ENCODE results near the gene NAPA. TPM values are rescaled to one million over a fixed set of nuclear protein-coding genes. Genes with fewer than 3 reads are reported as not detected.

Gene NAPA
- total RNA-seq, 4 donors from 2014 or later = 73.5 to 179 (median 90.9) TPM

DNA sequence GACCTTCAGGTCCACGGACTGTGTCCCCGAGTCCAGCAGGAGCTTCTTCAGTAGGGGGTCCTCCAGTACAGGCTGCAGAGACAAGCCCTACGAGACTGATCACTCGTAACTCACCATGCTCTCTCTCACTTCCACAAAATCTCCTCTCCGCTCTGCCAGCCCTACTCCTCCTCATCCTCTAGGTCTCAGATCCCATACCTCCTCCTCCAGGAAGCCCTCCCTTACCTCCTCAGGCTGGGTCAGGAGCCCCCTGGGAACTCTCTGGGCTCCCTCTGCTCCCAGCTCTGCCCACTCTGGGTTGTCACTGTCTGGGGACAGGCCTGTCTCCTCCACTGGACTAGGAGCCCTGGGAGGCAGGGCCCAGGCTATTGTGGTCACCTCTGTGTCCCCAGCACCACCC lies 23.9 kb upstream of the NAPA start:
- TF ChIP-seq, protein P1, sequence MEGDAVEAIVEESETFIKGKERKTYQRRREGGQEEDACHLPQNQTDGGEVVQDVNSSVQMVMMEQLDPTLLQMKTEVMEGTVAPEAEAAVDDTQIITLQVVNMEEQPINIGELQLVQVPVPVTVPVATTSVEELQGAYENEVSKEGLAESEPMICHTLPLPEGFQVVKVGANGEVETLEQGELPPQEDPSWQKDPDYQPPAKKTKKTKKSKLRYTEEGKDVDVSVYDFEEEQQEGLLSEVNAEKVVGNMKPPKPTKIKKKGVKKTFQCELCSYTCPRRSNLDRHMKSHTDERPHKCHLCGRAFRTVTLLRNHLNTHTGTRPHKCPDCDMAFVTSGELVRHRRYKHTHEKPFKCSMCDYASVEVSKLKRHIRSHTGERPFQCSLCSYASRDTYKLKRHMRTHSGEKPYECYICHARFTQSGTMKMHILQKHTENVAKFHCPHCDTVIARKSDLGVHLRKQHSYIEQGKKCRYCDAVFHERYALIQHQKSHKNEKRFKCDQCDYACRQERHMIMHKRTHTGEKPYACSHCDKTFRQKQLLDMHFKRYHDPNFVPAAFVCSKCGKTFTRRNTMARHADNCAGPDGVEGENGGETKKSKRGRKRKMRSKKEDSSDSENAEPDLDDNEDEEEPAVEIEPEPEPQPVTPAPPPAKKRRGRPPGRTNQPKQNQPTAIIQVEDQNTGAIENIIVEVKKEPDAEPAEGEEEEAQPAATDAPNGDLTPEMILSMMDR (IDR thresholded peaks at IDR 0.05; ENCODE audit: low read depth) = no peak

DNA sequence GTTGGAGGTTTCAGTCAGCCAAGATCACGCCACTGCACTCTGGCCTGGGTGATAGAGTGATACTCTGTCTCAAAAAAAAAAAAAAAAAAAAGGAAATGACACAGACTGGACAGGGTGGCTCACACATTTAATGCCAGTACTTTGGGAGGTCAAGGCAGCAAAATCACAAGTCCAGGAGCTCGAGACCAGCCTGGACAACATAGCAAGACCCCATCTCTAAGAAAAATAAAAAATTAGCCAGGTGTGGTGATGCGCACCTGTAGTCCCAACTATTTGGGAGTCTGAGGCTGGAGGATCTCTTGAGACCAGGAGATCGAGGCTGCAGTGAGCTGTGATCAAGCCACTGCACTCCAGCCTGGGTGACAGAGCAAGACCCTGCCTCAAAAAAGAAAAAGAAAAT lies 22.6 kb upstream of the NAPA start:
- TF ChIP-seq, protein P1 (IDR thresholded peaks at IDR 0.05; ENCODE audit: low read depth) = no peak

DNA sequence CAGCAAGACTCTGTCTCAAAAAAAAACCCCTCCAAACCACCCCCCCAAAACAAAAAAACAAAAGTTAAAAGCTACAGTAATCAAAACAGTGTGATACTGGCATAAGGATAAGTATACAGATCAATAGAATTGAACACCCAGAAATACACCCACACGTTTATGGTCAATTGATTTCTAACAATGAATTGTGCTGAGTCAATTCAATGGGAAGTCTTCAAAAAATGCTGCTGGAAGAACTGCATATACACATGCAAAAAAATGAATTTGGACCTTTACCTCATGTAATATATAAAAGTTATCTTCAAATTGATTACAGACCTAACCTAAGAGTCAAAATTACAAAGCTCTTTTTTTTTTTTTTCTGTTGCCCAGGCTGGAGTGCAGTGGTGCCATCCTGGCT lies 19.8 kb upstream of the NAPA start:
- TF ChIP-seq, protein P1 (IDR thresholded peaks at IDR 0.05; ENCODE audit: low read depth) = no peak

DNA sequence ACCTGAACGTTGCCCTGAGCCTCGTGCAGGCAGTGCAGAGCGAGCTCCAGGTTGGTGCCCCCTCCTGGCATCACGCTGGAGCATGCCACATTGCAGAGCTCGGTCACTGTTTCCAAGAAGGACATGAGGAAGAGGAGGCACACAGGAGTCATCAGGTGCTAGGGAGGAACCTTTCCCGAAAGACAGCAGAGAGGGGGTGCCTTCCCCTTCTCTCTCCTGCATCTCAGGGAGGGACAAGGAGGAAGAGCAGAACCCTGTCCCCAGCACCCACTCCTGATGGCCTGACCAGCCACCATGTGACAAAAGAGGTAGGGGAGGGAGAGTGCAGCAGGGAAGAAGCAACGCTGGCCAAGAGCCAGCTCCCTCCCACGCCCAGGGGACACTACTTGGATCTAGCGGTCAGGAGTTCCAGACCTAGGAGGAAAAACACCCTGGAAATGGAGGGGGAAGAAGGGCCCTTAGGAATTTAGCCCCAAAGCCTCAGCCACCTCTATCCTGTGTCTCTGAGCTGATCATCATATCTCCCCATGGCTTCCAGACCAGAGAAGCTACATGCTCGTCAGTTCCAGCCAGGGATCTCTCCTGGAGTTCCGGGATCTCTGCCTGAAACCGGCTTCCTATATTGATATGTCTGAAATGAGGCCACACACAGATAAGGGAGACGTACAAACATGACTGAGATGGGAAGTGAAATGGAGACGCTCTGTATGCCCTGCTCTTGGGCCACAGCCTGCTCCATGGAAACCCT lies 17.0 kb upstream of the NAPA start:
- TF ChIP-seq, protein P1 (IDR thresholded peaks at IDR 0.05; ENCODE audit: low read depth) = no peak

DNA sequence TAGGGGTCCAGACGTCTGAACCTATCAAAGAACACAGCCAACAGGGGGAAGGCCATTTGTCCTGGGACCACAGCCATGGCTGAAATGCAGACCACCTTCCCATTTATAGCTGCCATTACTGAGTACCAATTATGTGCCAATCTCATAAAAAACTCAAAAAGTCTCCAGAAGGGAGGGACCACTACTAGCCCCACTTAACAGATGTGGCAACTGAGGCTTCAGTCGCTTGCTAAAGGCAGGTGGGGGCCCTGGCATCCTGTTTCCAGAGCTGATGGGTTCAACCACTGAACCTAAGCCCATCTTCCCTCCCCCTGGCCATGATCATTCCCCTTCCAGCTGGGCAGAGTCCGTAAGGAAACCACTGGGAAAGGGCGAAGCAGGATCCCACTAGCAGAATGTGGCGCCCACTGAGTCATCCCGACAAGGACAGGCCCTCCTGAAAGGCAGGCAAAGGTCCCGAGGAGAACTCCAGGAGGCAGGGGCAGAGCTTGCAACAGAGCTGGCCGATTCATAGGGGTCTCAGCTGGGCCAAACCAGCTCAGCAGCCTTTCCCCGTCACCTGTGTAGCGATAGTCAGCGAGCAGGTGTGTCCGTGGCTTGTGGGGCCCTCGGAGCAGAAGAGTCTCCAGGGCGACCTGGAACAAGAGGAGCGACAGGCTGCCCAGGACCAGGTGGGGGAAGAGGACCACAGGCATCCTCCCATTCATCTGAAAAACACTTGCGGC lies 14.3 kb upstream of the NAPA start:
- TF ChIP-seq, protein P1 (IDR thresholded peaks at IDR 0.05; ENCODE audit: low read depth) = no peak

DNA sequence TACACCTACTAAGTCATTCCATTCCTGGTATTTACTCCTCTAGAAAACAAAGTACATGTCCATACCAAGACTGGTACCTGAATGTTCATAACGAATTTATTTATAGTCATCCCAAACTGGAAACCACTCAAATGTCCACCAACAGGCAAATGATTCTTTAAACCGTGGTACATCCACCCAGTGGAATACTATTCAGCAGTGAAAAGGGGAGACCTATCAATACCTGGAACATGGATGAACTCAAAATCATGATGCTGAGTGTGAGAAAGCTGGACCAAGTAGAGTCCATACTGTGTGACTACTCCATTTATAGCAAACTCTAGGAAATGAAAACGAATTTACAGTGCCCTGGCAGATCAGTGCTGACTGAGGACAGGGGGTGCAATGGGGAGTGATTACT lies 11.9 kb upstream of the NAPA start:
- TF ChIP-seq, protein P1 (IDR thresholded peaks at IDR 0.05; ENCODE audit: low read depth) = no peak

DNA sequence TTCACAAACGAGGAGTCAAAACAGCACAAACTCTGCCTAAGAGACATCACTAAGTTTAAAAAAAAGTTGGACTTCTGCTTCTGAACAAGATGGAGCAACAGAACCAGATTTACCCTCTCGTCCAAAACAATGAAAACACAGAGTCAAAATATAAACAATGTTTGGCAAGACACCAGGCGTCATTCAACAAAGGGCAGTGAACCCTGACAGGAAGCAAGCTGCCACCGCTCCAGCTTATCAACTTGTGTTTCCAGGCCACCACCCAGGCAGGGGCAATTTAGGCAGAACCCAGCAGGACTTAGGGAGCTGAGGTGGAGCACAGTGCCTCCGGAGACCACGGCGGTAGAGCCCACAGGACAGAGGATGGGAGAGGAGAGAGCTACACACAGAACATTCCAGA lies 8.6 kb upstream of the NAPA start:
- TF ChIP-seq, protein P1 (IDR thresholded peaks at IDR 0.05; ENCODE audit: low read depth) = no peak

Data from subcutaneous adipose tissue (tissue), 4 donors.